GM19372 (cell line): ENCODE results near the gene BCL2.
A peak's percentile ranks its signal among the peaks of the same experiment; 100 is the strongest.

ENCODE experiments used
- ATAC-seq: cut with Tn5 transposase; IDR thresholded peaks from one replicate; pipeline ENCODE4 v1.9.1; 2021; ENCODE audit warnings: mild to moderate bottlenecking, low read depth, moderate library complexity; ENCODE audit not compliant: unreplicated experiment

The BCL2 gene

GRCh38 chr18:63131106-63131958 lies 188.2 kb downstream of the BCL2 start:
- ATAC-seq, result peak; percentile 58

- ATAC-seq, result no peak
Observed at GRCh38 chr18:63130176-63130575, 189.4 kb downstream of the BCL2 start.

GRCh38 chr18:63128237-63128974 lies 191.2 kb downstream of the BCL2 start:
- ATAC-seq, result no peak

- no peak for ATAC-seq
Observed at GRCh38 chr18:63126134-63127069, 193.2 kb downstream of the BCL2 start.

- no peak for ATAC-seq
Observed at GRCh38 chr18:63120620-63121019, 198.9 kb downstream of the BCL2 start.

- ATAC-seq, result no peak
Observed at GRCh38 chr18:63119647-63120046, 199.9 kb downstream of the BCL2 start.

- ATAC-seq, result no peak
Observed at GRCh38 chr18:63113899-63114565, 205.5 kb downstream of the BCL2 start.

- no peak for ATAC-seq
Observed at GRCh38 chr18:63112706-63113105, 206.9 kb downstream of the BCL2 start.

- no peak for ATAC-seq
Observed at GRCh38 chr18:63111671-63112402, 207.7 kb downstream of the BCL2 start.

- no peak for ATAC-seq
Observed at GRCh38 chr18:63109802-63110201, 209.8 kb downstream of the BCL2 start.

- no peak for ATAC-seq
Observed at GRCh38 chr18:63109022-63109421, 210.5 kb downstream of the BCL2 start.

- ATAC-seq, result no peak
Observed at GRCh38 chr18:63107931-63108330, 211.6 kb downstream of the BCL2 start.

GRCh38 chr18:63107171-63107845 lies 212.3 kb downstream of the BCL2 start:
- peak; percentile 31 for ATAC-seq

- peak; percentile 29 for ATAC-seq
Observed at GRCh38 chr18:63106727-63107126, 212.8 kb downstream of the BCL2 start.

GRCh38 chr18:63105636-63106316 lies 213.8 kb downstream of the BCL2 start:
- ATAC-seq, result peak; percentile 61

- ATAC-seq, result no peak
Observed at GRCh38 chr18:63104868-63105267, 214.7 kb downstream of the BCL2 start.

GRCh38 chr18:63102941-63103744 lies 216.4 kb downstream of the BCL2 start:
- ATAC-seq, result no peak
